Measurements from ENCODE around the gene RAB8B. TPM values are rescaled to one million over a fixed set of nuclear protein-coding genes. Genes with fewer than 3 reads are reported as not detected.

RAB8B gene
- total RNA-seq, 2 experiments from 2014 or later = 109 to 119 TPM

- ChIA-PET CTCF (no interaction called here), POLR2A (no interaction called here)
- H3K4me3 Mint-ChIP-seq = no peak overlapping the region
- H3K4me1 Mint-ChIP-seq (ENCODE audit: low read depth) = peaks cover 9% of the 10 kb centered on the region
- no peak overlapping the region for H3K27ac Mint-ChIP-seq
- H3K36me3 Mint-ChIP-seq = peaks cover 8% of the 10 kb centered on the region
- no peaks in the 10 kb centered on the region for H3K9me3 Mint-ChIP-seq
- no peak for DNase-seq
- no peaks in the 10 kb centered on the region for H3K27me3 Mint-ChIP-seq
- intact Hi-C loops (cut with micrococcal nuclease) = no loop called here
Measured at GRCh38 chr15:63160638-63161037, 28.8 kb upstream of the RAB8B start.

GRCh38 chr15:63163217-63163616 is 26.2 kb upstream of the RAB8B start:
- H3K27ac Mint-ChIP-seq = no peak overlapping the region
- no peaks in the 10 kb centered on the region for H3K4me1 Mint-ChIP-seq (ENCODE audit: low read depth)
- H3K4me3 Mint-ChIP-seq = no peak overlapping the region
- no peak for DNase-seq
- no peaks in the 10 kb centered on the region for H3K9me3 Mint-ChIP-seq
- ChIA-PET CTCF (no interaction called here), POLR2A (no interaction called here)
- intact Hi-C loops (cut with micrococcal nuclease) = no loop called here
- H3K27me3 Mint-ChIP-seq = no peaks in the 10 kb centered on the region
- H3K36me3 Mint-ChIP-seq = no peaks in the 10 kb centered on the region

- intact Hi-C loops (cut with micrococcal nuclease) = no loop called here
- Mint-ChIP-seq H3K36me3 (no peaks in the 10 kb centered on the region), H3K4me3 (no peak overlapping the region), H3K4me1 (ENCODE audit: low read depth) (no peaks in the 10 kb centered on the region), H3K27me3 (no peaks in the 10 kb centered on the region), H3K9me3 (no peaks in the 10 kb centered on the region), H3K27ac (no peak overlapping the region)
- no peak for DNase-seq
- CTCF ChIA-PET = interaction anchor here (1.5 to 1.6 kb wide), 2 partner anchors 79 to 236 kb away, joined by 5 to 7 read pairs; no protein-coding TSS in a partner anchor
- POLR2A ChIA-PET = interaction anchor here (1.9 kb wide), 1 partner anchor 8 kb away, joined by 5 read pairs; the partner anchor contains the start of gene RPS27L
Measured at GRCh38 chr15:63165166-63165859, 24.1 kb upstream of the RAB8B start.

GRCh38 chr15:63166219-63166618 is 23.2 kb upstream of the RAB8B start:
- Mint-ChIP-seq H3K27me3 (no peaks in the 10 kb centered on the region), H3K4me1 (ENCODE audit: low read depth) (no peaks in the 10 kb centered on the region), H3K27ac (no peak overlapping the region), H3K9me3 (no peaks in the 10 kb centered on the region), H3K36me3 (no peaks in the 10 kb centered on the region), H3K4me3 (no peak overlapping the region)
- DNase-seq = no peak
- intact Hi-C loops (cut with micrococcal nuclease) = no loop called here
- ChIA-PET POLR2A (interaction anchor here (1.9 kb wide), 1 partner anchor 9 kb away, joined by 5 read pairs; the partner anchor contains the start of gene RPS27L), CTCF (interaction anchor here (0.6 to 1.6 kb wide), 7 partner anchors 31 to 237 kb away, joined by 3 to 7 read pairs (median 4); no protein-coding TSS in a partner anchor)

GRCh38 chr15:63169788-63170187 is 19.6 kb upstream of the RAB8B start:
- POLR2A ChIA-PET = interaction anchor here (1.1 kb wide), 1 partner anchor 15 kb away, joined by 3 read pairs; no protein-coding TSS in a partner anchor
- H3K36me3 Mint-ChIP-seq = no peaks in the 10 kb centered on the region
- DNase-seq = no peak
- intact Hi-C loops (cut with micrococcal nuclease) = no loop called here
- H3K4me1 Mint-ChIP-seq (ENCODE audit: low read depth) = no peaks in the 10 kb centered on the region
- no peak overlapping the region for H3K4me3 Mint-ChIP-seq
- no peak overlapping the region for H3K27ac Mint-ChIP-seq
- no peaks in the 10 kb centered on the region for H3K27me3 Mint-ChIP-seq
- CTCF ChIA-PET = no interaction called here
- H3K9me3 Mint-ChIP-seq = no peaks in the 10 kb centered on the region

GRCh38 chr15:63172376-63172775 is 17.0 kb upstream of the RAB8B start:
- Mint-ChIP-seq H3K9me3 (no peaks in the 10 kb centered on the region), H3K27me3 (no peaks in the 10 kb centered on the region), H3K27ac (no peak overlapping the region), H3K36me3 (no peaks in the 10 kb centered on the region), H3K4me1 (ENCODE audit: low read depth) (peaks cover 9% of the 10 kb centered on the region), H3K4me3 (no peak overlapping the region)
- DNase-seq = no peak
- CTCF ChIA-PET = interaction anchor here (0.6 kb wide), 1 partner anchor 119 kb away, joined by 3 read pairs; no protein-coding TSS in a partner anchor
- intact Hi-C loops (cut with micrococcal nuclease) = no loop called here
- POLR2A ChIA-PET = no interaction called here

- intact Hi-C loops (cut with micrococcal nuclease) = no loop called here
- ChIA-PET CTCF (interaction anchor here (0.6 kb wide), 1 partner anchor 120 kb away, joined by 3 read pairs; no protein-coding TSS in a partner anchor), POLR2A (no interaction called here)
- Mint-ChIP-seq H3K4me1 (ENCODE audit: low read depth) (peaks cover 15% of the 10 kb centered on the region), H3K27ac (no peak overlapping the region), H3K27me3 (no peaks in the 10 kb centered on the region), H3K4me3 (no peak overlapping the region), H3K36me3 (no peaks in the 10 kb centered on the region), H3K9me3 (no peaks in the 10 kb centered on the region)
- DNase-seq = no peak
Measured at GRCh38 chr15:63172851-63173451, 16.5 kb upstream of the RAB8B start.

GRCh38 chr15:63176302-63176701 is 13.1 kb upstream of the RAB8B start:
- ChIA-PET CTCF (no interaction called here), POLR2A (no interaction called here)
- no peaks in the 10 kb centered on the region for H3K9me3 Mint-ChIP-seq
- DNase-seq = no peak
- no peak overlapping the region for H3K27ac Mint-ChIP-seq
- intact Hi-C loops (cut with micrococcal nuclease) = loop anchor here (2.0 kb wide), 1 partner anchor 62 kb away; no protein-coding TSS in a partner anchor
- no peaks in the 10 kb centered on the region for H3K27me3 Mint-ChIP-seq
- H3K36me3 Mint-ChIP-seq = no peaks in the 10 kb centered on the region
- no peak overlapping the region for H3K4me3 Mint-ChIP-seq
- peaks cover 17% of the 10 kb centered on the region for H3K4me1 Mint-ChIP-seq (ENCODE audit: low read depth)

GRCh38 chr15:63178034-63178433 is 11.4 kb upstream of the RAB8B start:
- no peak overlapping the region for H3K4me3 Mint-ChIP-seq
- H3K27me3 Mint-ChIP-seq = no peaks in the 10 kb centered on the region
- no peak for DNase-seq
- intact Hi-C loops (cut with micrococcal nuclease) = no loop called here
- H3K4me1 Mint-ChIP-seq (ENCODE audit: low read depth) = peaks cover 17% of the 10 kb centered on the region
- H3K9me3 Mint-ChIP-seq = no peaks in the 10 kb centered on the region
- H3K27ac Mint-ChIP-seq = no peak overlapping the region
- no peaks in the 10 kb centered on the region for H3K36me3 Mint-ChIP-seq
- ChIA-PET CTCF (interaction anchor here (1.3 kb wide), 1 partner anchor 8 kb away, joined by 4 read pairs; no protein-coding TSS in a partner anchor), POLR2A (no interaction called here)

- H3K27ac Mint-ChIP-seq = no peak overlapping the region
- no peaks in the 10 kb centered on the region for H3K9me3 Mint-ChIP-seq
- CTCF ChIA-PET = no interaction called here
- peaks cover 17% of the 10 kb centered on the region for H3K4me1 Mint-ChIP-seq (ENCODE audit: low read depth)
- POLR2A ChIA-PET = no interaction called here
- H3K36me3 Mint-ChIP-seq = no peaks in the 10 kb centered on the region
- DNase-seq = no peak
- H3K27me3 Mint-ChIP-seq = no peaks in the 10 kb centered on the region
- H3K4me3 Mint-ChIP-seq = no peak overlapping the region
- intact Hi-C loops (cut with micrococcal nuclease) = loop anchor here (10.0 kb wide), 1 partner anchor 914 kb away; the partner anchor contains the start of genes CIAO2A and SNX1
Measured at GRCh38 chr15:63180746-63181145, 8.7 kb upstream of the RAB8B start.

GRCh38 chr15:63181648-63182047 is 7.8 kb upstream of the RAB8B start:
- ChIA-PET CTCF (no interaction called here), POLR2A (no interaction called here)
- Mint-ChIP-seq H3K27ac (no peak overlapping the region), H3K27me3 (no peaks in the 10 kb centered on the region), H3K4me3 (no peak overlapping the region), H3K9me3 (no peaks in the 10 kb centered on the region), H3K4me1 (ENCODE audit: low read depth) (peaks cover 13% of the 10 kb centered on the region), H3K36me3 (no peaks in the 10 kb centered on the region)
- DNase-seq = no peak
- intact Hi-C loops (cut with micrococcal nuclease) = loop anchor here (10.0 kb wide), 1 partner anchor 913 kb away; the partner anchor contains the start of genes CIAO2A and SNX1

GRCh38 chr15:63185206-63185605 is 4.2 kb upstream of the RAB8B start:
- H3K27ac Mint-ChIP-seq = no peak overlapping the region
- ChIA-PET POLR2A (no interaction called here), CTCF (interaction anchor here (0.6 to 1.7 kb wide), 2 partner anchors 7 to 32 kb away, joined by 3 to 4 read pairs; no protein-coding TSS in a partner anchor)
- intact Hi-C loops (cut with micrococcal nuclease) = loop anchor here (10.0 kb wide), 1 partner anchor 910 kb away; the partner anchor contains the start of genes CIAO2A and SNX1
- no peaks in the 10 kb centered on the region for H3K9me3 Mint-ChIP-seq
- H3K4me3 Mint-ChIP-seq = no peak overlapping the region
- DNase-seq = no peak
- peaks cover 17% of the 10 kb centered on the region for H3K4me1 Mint-ChIP-seq (ENCODE audit: low read depth)
- no peaks in the 10 kb centered on the region for H3K27me3 Mint-ChIP-seq
- peaks cover under 1% of the 10 kb centered on the region for H3K36me3 Mint-ChIP-seq
